D721Med (cell line): Measurements from ENCODE around the gene FGFR3.

Source experiments
- DNase-seq: peaks from one replicate; pipeline ENCODE4 v3.0.0; 2011; ENCODE audit warnings: low spot score; ENCODE audit not compliant: insufficient read length
- FAIRE-seq: peaks from 2 replicates; lab custom pipeline; 2011; peaks lifted over from hg19 to GRCh38; lab: Jason Lieb, UNC
- CTCF ChIP-seq: IDR thresholded peaks from 2 replicates; pipeline ENCODE4 v1.5.1; 2012; ENCODE audit warnings: mild to moderate bottlenecking, control low read depth; ENCODE audit not compliant: insufficient read depth; ENCODE audit errors: missing control alignments

FGFR3 gene

DNA sequence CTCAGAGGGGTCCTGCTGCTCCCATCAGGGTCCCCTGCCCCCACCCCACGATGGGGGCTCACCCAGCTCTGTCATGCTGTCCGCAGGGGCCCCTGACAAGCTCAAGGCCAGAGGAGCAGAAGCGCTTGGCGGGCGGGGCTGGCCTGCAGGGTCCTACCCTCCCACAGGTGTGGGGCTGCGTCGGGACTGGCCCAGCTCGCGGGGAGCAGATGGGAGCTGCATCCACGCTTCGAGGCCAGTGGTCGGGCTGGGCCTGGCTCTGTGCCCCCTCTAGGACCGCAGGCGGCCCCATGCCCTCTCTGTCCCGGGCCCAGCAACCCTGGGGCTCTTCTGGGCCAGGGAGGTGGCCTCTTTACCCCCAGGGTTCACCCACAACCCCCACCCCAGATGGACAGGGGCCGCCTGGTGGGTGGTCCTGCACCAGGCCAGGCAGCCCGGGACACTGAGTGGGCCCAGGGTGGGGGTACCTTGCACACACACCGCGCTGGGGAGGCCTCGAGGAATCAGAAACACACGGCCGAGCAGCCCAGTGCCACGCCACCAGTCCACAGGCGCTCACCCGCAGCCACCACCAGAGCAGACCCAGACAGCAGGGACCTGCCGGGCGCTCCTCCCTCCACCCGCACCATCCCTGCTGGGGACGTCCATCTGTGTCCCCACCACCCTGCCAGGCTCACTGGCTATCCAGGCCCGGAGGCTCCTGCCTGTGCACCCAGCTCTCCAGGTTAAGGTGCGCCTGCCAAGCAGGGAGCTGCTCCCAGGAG, 41.8 kb upstream of the FGFR3 start:
- TF ChIP-seq CTCF, result no peak
- DNase-seq (no peak), FAIRE-seq (no peak)

GRCh38 chr4:1751919-1752283, 41.2 kb upstream of the FGFR3 start:
- FAIRE-seq (no peak), DNase-seq (no peak)
- TF ChIP-seq CTCF, result no peak

DNA sequence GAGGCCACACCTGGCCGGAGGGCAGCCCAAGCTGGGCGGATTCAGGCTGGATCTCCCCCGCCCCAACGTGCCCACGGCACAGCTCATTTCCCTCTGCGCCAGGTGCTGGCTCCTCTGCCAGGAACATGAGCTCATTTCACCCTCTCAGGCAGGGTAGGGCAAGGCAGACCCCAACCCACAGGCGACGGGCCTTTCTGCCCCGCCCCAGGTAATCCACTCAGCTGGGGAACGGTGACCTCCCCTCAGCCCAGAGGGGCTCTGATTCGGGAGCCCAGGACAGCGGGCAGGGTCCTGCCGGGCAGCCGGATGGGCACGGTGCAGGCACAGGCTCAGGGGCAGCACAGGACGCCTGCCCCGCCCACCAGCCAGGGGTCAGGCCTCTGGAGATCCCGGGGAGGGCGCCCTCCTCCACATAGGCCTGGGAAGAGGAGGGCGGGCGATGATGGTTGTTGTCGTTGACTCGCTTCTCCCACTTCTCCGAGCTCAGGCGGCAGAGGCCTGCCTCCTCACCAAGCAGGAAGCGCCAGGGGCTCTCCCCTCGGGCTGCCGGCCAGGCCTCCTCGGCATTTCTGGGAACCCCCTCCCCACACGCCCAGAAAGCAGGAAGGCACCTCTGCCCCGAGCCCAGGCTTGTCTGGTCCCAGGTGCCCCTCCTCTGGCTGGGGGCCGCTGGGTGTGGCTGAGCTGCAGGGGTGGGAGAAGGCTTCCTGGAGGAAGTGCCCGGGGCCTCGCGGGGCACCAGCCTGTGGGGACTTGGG, 40.6 kb upstream of the FGFR3 start:
- DNase-seq (no peak), FAIRE-seq (no peak)
- no peak for TF ChIP-seq CTCF

DNA sequence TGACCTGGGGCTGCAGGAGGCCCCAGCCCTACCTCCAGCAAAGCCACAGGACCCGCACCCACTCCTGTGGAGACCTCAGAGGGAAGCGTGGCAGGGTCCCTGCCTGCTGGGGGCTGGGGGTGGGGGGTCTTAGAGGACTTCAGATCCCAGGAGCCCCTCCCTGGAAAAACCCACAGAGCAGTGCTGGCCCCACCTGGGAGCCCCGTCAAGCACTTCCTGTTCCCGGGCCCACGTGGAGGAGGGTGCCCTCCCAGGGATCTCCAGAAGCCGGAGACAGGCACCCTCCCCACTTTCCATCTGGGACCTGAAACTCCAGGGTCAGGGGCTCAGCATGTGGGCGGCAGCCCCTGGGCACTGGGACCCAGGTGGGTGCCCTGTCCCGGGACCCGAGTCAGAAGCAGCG, 39.8 kb upstream of the FGFR3 start:
- no peak for FAIRE-seq
- no peak for DNase-seq
- no peak for TF ChIP-seq CTCF

DNA sequence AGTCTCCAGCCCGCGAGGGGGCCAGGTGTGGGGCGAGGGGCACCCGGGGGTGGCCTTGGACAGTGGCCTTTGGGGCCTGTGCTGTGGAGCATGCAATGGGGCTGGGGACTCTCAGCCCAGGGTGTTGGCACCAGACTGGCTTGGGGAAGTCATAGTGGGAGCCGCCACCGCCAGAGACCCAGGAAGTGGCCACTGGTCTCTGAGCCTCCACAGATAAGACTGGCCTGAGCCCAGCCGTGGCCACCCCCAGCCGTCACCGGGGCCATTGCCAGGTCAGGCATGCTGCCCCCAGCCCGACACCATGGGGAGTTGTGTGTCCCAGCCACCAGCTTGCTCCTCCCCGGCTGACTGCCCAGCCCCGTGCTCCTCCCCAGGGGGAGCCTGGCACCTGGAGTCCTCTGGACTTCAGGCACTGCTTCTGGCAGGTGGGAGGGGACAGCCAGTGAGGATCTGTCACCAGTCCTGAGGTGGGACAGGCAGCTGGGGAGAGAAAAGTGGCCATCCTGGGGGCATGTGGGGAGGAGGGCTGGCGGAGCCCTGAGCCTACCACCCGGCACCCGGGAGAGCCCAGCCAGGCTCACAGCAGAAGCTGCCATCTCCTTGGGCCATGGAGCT, 39.3 kb upstream of the FGFR3 start:
- no peak for FAIRE-seq
- DNase-seq, result no peak
- TF ChIP-seq CTCF, result no peak

DNA sequence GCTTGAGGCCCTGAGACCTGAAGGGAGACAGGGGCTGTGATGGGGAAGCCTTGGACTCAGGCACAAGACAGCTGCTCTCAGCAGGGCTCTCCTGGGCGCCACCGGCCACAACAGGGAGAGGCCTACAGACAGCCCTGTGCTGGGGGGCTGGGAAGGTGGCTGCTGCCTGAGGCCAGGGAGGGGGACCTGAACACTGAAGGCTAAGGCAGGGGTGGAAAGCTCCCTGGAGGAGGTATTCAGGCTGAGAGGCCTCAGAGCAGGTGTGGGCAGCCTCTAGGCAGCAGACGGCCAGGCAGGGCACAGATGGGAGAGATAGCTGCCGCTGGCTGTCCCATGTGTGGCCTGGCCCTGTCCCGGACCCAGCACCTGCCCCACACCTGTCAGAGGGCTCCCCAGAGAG, 38.8 kb upstream of the FGFR3 start:
- FAIRE-seq, result no peak
- no peak for TF ChIP-seq CTCF
- no peak for DNase-seq
